ENCODE data around the gene KIAA1671.

The KIAA1671 gene

DNA sequence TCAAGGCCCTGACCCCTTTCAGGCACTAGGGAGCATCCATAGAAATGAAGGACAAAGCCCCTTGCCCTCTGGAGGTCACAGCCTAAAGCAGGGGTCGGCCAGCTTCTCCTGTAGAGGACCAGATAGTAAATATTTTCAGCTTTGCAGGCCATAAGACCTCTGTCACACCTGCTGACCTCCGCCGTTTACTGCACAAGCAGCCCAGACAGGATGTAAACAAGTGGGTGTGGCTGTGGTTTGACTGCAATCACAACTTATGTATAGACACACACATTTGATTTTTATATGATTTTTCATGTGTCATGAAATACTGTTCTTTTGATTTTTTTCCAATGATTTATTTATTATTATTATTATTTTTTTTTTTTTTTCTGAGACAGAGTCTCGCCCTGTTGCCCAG, 34.3 kb downstream of the KIAA1671 start:
- no CpG with 5 or more reads among the region's 4 CpGs for WGBS (ENCODE audit: extremely low coverage, insufficient coverage, insufficient read length)

DNA sequence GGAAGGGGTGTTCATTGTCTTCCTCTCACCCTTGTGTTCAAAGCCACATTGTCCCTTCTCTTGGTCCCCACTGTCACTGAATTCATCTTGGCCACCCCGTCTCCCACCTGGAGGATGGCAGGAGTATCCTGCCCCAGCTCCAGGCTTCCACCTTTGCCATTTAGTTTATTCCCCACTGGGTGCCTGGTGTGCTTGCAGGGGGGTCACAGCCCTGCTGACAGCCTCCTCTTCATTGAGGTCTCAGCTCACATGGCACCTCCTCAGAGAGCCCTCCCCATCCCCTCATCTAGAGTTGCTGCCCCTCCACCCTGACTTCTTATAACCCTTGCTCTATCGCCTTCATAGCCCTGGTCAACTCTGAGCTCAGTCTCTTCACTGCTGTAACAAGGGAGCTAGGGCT, 36.6 kb downstream of the KIAA1671 start:
- WGBS (ENCODE audit: extremely low coverage, insufficient coverage, insufficient read length), result no CpG with 5 or more reads among the region's 2 CpGs

More for the DNA sequence above, 34.3 kb downstream of the KIAA1671 start:
- no peaks in the 10 kb centered on the region for H3K27me3 ChIP-seq (ENCODE audit: insufficient read depth, low read length)
- no peak overlapping the region for H3K4ac ChIP-seq (ENCODE audit: low read depth, low read length)
- no peak overlapping the region for H3K4me2 ChIP-seq (ENCODE audit: low read length)
- DNase-seq, result no peak
- H4K8ac ChIP-seq (ENCODE audit: low read depth, low read length), result no peak overlapping the region
- no peaks in the 10 kb centered on the region for H3K36me3 ChIP-seq (ENCODE audit: control insufficient read depth in 1 of 2, insufficient read depth in 2 of 2, low read length in 2 of 2)
- no peak overlapping the region for H2BK5ac ChIP-seq (ENCODE audit: low read depth, low read length, poor library complexity)
- no peak overlapping the region for H3K18ac ChIP-seq (ENCODE audit: low read length)
- no peak overlapping the region for H3K23ac ChIP-seq (ENCODE audit: low read length)
- H3K9ac ChIP-seq (ENCODE audit: low read length), result no peak overlapping the region
- no peak overlapping the region for H2AK5ac ChIP-seq (ENCODE audit: low read length)
- H3K14ac ChIP-seq (ENCODE audit: low read length), result no peak overlapping the region
- H3K4me1 ChIP-seq (ENCODE audit: control insufficient read depth in 1 of 2, insufficient read depth in 2 of 2, low read length in 2 of 2), result peaks cover 2 to 6% of the 10 kb centered on the region in 2 experiments
- no peak overlapping the region for H2BK12ac ChIP-seq (ENCODE audit: low read length)
- H3K79me2 ChIP-seq (ENCODE audit: control insufficient read depth, insufficient read depth, low read length, poor library complexity), result no peaks in the 10 kb centered on the region
- no peaks in the 10 kb centered on the region for H3K9me3 ChIP-seq (ENCODE audit: insufficient read depth, low read depth, low read length)
- no peak overlapping the region for H2AFZ ChIP-seq (ENCODE audit: insufficient read depth, low read length, poor library complexity)
- no peak overlapping the region for H3K27ac ChIP-seq (ENCODE audit: low read depth, low read length)
- no peak overlapping the region for H4K91ac ChIP-seq (ENCODE audit: low read depth, low read length)
- no peaks in the 10 kb centered on the region for H3K79me1 ChIP-seq (ENCODE audit: low read length)
- H3K4me3 ChIP-seq (ENCODE audit: low read depth, low read length), result no peak overlapping the region
- no peak overlapping the region for H2BK120ac ChIP-seq (ENCODE audit: insufficient read depth, low read length, poor library complexity)
- no peak overlapping the region for H4K12ac ChIP-seq (ENCODE audit: low read depth, low read length)

DNA sequence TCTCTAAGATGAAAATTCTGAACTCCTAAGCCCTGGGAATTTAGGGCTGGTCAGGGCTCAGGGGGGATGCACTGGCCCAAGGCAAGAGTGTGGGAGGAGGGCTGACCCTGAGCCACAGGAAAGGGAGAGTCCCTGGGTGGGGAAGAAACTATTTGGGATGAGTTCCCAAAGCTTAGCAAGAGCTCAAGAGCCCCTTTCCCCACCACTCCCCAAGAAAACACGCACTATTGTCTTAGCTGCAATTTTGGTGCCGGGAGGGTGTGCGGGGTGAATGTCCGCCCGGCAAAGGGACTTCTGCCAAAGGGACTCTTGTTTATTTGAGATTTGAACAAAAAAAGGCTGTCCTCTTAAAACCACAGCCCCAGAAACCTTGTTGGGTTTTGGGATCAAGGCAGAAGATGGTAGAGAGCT, 37.0 kb downstream of the KIAA1671 start:
- H3K9ac ChIP-seq (ENCODE audit: low read length), result no peak overlapping the region
- H3K4me2 ChIP-seq (ENCODE audit: low read length), result no peak overlapping the region
- H2BK12ac ChIP-seq (ENCODE audit: low read length), result no peak overlapping the region
- no peak overlapping the region for H3K4ac ChIP-seq (ENCODE audit: low read depth, low read length)
- H3K4me1 ChIP-seq (ENCODE audit: control insufficient read depth in 1 of 2, insufficient read depth in 2 of 2, low read length in 2 of 2), result peaks cover 2 to 6% of the 10 kb centered on the region in 2 experiments
- H3K27ac ChIP-seq (ENCODE audit: low read depth, low read length), result no peak overlapping the region
- H2BK5ac ChIP-seq (ENCODE audit: low read depth, low read length, poor library complexity), result no peak overlapping the region
- no peak overlapping the region for H2BK120ac ChIP-seq (ENCODE audit: insufficient read depth, low read length, poor library complexity)
- H4K91ac ChIP-seq (ENCODE audit: low read depth, low read length), result no peak overlapping the region
- no peak overlapping the region for H3K23ac ChIP-seq (ENCODE audit: low read length)
- peaks cover 2% of the 10 kb centered on the region for H3K9me3 ChIP-seq (ENCODE audit: insufficient read depth, low read depth, low read length)
- no peak overlapping the region for H4K12ac ChIP-seq (ENCODE audit: low read depth, low read length)
- no peak overlapping the region for H2AK5ac ChIP-seq (ENCODE audit: low read length)
- H3K79me2 ChIP-seq (ENCODE audit: control insufficient read depth, insufficient read depth, low read length, poor library complexity), result no peaks in the 10 kb centered on the region
- no peak for DNase-seq
- H3K18ac ChIP-seq (ENCODE audit: low read length), result no peak overlapping the region
- no peak overlapping the region for H3K4me3 ChIP-seq (ENCODE audit: low read depth, low read length)
- no peaks in the 10 kb centered on the region for H3K27me3 ChIP-seq (ENCODE audit: insufficient read depth, low read length)
- H3K14ac ChIP-seq (ENCODE audit: low read length), result no peak overlapping the region
- no peak overlapping the region for H4K8ac ChIP-seq (ENCODE audit: low read depth, low read length)
- H2AFZ ChIP-seq (ENCODE audit: insufficient read depth, low read length, poor library complexity), result no peak overlapping the region
- no peaks in the 10 kb centered on the region for H3K36me3 ChIP-seq (ENCODE audit: control insufficient read depth in 1 of 2, insufficient read depth in 2 of 2, low read length in 2 of 2)
- WGBS (ENCODE audit: extremely low coverage, insufficient coverage, insufficient read length), result no CpG with 5 or more reads among the region's 5 CpGs
- H3K79me1 ChIP-seq (ENCODE audit: low read length), result no peaks in the 10 kb centered on the region

More for the DNA sequence above, 36.6 kb downstream of the KIAA1671 start:
- no peak overlapping the region for H3K18ac ChIP-seq (ENCODE audit: low read length)
- no peaks in the 10 kb centered on the region for H3K36me3 ChIP-seq (ENCODE audit: control insufficient read depth in 1 of 2, insufficient read depth in 2 of 2, low read length in 2 of 2)
- H3K79me1 ChIP-seq (ENCODE audit: low read length), result no peaks in the 10 kb centered on the region
- no peak overlapping the region for H3K14ac ChIP-seq (ENCODE audit: low read length)
- peaks cover 2% of the 10 kb centered on the region for H3K9me3 ChIP-seq (ENCODE audit: insufficient read depth, low read depth, low read length)
- no peak overlapping the region for H2AK5ac ChIP-seq (ENCODE audit: low read length)
- H2BK5ac ChIP-seq (ENCODE audit: low read depth, low read length, poor library complexity), result no peak overlapping the region
- peaks cover 2 to 6% of the 10 kb centered on the region in 2 experiments for H3K4me1 ChIP-seq (ENCODE audit: control insufficient read depth in 1 of 2, insufficient read depth in 2 of 2, low read length in 2 of 2)
- H3K4ac ChIP-seq (ENCODE audit: low read depth, low read length), result no peak overlapping the region
- H3K27me3 ChIP-seq (ENCODE audit: insufficient read depth, low read length), result no peaks in the 10 kb centered on the region
- no peak overlapping the region for H3K4me3 ChIP-seq (ENCODE audit: low read depth, low read length)
- no peak overlapping the region for H3K9ac ChIP-seq (ENCODE audit: low read length)
- no peak overlapping the region for H4K8ac ChIP-seq (ENCODE audit: low read depth, low read length)
- H2BK120ac ChIP-seq (ENCODE audit: insufficient read depth, low read length, poor library complexity), result no peak overlapping the region
- no peak overlapping the region for H3K23ac ChIP-seq (ENCODE audit: low read length)
- no peak for DNase-seq
- H4K91ac ChIP-seq (ENCODE audit: low read depth, low read length), result no peak overlapping the region
- H4K12ac ChIP-seq (ENCODE audit: low read depth, low read length), result no peak overlapping the region
- no peak overlapping the region for H3K4me2 ChIP-seq (ENCODE audit: low read length)
- no peak overlapping the region for H2BK12ac ChIP-seq (ENCODE audit: low read length)
- H3K27ac ChIP-seq (ENCODE audit: low read depth, low read length), result no peak overlapping the region
- H2AFZ ChIP-seq (ENCODE audit: insufficient read depth, low read length, poor library complexity), result no peak overlapping the region
- no peaks in the 10 kb centered on the region for H3K79me2 ChIP-seq (ENCODE audit: control insufficient read depth, insufficient read depth, low read length, poor library complexity)

DNA sequence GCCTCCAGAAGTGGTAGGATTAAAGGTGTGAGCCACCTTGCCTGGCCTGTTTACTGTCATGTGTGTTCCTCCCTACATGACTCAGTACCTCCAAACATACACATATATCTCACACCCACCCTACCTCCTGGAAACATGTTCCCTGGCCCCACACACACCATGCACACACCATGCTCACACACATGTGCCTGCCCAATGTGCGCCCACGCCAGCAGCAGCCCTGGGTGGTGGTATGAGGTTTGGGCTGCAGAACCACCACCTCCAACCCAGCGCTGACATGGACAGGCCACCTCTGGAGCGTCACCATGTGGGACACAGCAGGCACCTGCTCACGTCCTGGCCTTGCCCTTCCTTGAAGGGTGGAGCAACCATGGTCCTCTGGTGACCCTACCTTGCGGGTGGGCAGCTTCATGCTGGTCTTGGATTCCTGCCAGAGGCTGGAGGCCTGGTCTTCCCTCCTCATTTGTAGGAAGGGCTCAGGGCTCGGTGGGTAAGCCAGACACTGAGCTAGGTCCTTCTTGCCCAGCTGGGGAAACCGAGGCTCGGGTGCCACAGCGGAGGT, 37.9 kb downstream of the KIAA1671 start:
- H3K27me3 ChIP-seq (ENCODE audit: insufficient read depth, low read length), result no peaks in the 10 kb centered on the region
- no CpG with 5 or more reads among the region's 10 CpGs for WGBS (ENCODE audit: extremely low coverage, insufficient coverage, insufficient read length)
- H2AK5ac ChIP-seq (ENCODE audit: low read length), result no peak overlapping the region
- no peak overlapping the region for H3K27ac ChIP-seq (ENCODE audit: low read depth, low read length)
- H3K79me1 ChIP-seq (ENCODE audit: low read length), result no peaks in the 10 kb centered on the region
- H3K79me2 ChIP-seq (ENCODE audit: control insufficient read depth, insufficient read depth, low read length, poor library complexity), result no peaks in the 10 kb centered on the region
- no peak overlapping the region for H2BK5ac ChIP-seq (ENCODE audit: low read depth, low read length, poor library complexity)
- no peak overlapping the region for H3K4me3 ChIP-seq (ENCODE audit: low read depth, low read length)
- no peak overlapping the region for H4K8ac ChIP-seq (ENCODE audit: low read depth, low read length)
- H3K18ac ChIP-seq (ENCODE audit: low read length), result no peak overlapping the region
- H3K9ac ChIP-seq (ENCODE audit: low read length), result no peak overlapping the region
- H3K9me3 ChIP-seq (ENCODE audit: insufficient read depth, low read depth, low read length), result peaks cover 2% of the 10 kb centered on the region
- no peak overlapping the region for H3K23ac ChIP-seq (ENCODE audit: low read length)
- peaks cover 2 to 6% of the 10 kb centered on the region in 2 experiments for H3K4me1 ChIP-seq (ENCODE audit: control insufficient read depth in 1 of 2, insufficient read depth in 2 of 2, low read length in 2 of 2)
- H3K4ac ChIP-seq (ENCODE audit: low read depth, low read length), result no peak overlapping the region
- no peak overlapping the region for H3K4me2 ChIP-seq (ENCODE audit: low read length)
- H2AFZ ChIP-seq (ENCODE audit: insufficient read depth, low read length, poor library complexity), result peak overlapping the region; percentile 6
- H3K14ac ChIP-seq (ENCODE audit: low read length), result no peak overlapping the region
- H3K36me3 ChIP-seq (ENCODE audit: control insufficient read depth in 1 of 2, insufficient read depth in 2 of 2, low read length in 2 of 2), result no peaks in the 10 kb centered on the region
- H2BK120ac ChIP-seq (ENCODE audit: insufficient read depth, low read length, poor library complexity), result no peak overlapping the region
- DNase-seq, result no peak
- H4K12ac ChIP-seq (ENCODE audit: low read depth, low read length), result no peak overlapping the region
- no peak overlapping the region for H4K91ac ChIP-seq (ENCODE audit: low read depth, low read length)
- H2BK12ac ChIP-seq (ENCODE audit: low read length), result no peak overlapping the region
